ENCODE data around the gene IL1RAP.
"Not testable (repeated sequence)": the region's sequence is repeated elsewhere in the genome, so short reads cannot be mapped to it uniquely, and the experiment has no call there.

The IL1RAP gene

DNA sequence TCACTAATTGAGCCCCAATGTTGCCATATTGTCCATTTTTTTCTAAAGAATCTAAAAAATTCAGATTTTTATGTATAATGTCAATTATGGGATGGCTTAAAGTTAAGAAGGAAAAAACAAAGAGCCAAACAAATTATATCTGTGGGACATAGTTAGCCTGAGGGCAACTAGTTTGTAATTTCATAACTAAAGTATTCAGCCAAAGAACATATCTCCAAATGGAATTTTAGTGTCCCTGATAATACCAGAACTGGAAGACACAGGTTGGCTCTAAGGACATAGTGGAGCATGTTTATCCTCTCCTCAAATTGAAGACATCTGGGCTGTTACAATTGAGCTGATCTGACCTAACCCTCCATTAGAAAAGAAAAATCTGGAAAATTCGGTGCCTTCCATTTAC is 144.2 kb downstream of the IL1RAP start:
- no peak overlapping the region for H3K4me3 ChIP-seq (ENCODE audit: low read depth, low read length)
- TF ChIP-seq, protein P1, sequence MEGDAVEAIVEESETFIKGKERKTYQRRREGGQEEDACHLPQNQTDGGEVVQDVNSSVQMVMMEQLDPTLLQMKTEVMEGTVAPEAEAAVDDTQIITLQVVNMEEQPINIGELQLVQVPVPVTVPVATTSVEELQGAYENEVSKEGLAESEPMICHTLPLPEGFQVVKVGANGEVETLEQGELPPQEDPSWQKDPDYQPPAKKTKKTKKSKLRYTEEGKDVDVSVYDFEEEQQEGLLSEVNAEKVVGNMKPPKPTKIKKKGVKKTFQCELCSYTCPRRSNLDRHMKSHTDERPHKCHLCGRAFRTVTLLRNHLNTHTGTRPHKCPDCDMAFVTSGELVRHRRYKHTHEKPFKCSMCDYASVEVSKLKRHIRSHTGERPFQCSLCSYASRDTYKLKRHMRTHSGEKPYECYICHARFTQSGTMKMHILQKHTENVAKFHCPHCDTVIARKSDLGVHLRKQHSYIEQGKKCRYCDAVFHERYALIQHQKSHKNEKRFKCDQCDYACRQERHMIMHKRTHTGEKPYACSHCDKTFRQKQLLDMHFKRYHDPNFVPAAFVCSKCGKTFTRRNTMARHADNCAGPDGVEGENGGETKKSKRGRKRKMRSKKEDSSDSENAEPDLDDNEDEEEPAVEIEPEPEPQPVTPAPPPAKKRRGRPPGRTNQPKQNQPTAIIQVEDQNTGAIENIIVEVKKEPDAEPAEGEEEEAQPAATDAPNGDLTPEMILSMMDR (IDR thresholded peaks at IDR 0.05; ENCODE audit: low read depth, low read length): no peak

DNA sequence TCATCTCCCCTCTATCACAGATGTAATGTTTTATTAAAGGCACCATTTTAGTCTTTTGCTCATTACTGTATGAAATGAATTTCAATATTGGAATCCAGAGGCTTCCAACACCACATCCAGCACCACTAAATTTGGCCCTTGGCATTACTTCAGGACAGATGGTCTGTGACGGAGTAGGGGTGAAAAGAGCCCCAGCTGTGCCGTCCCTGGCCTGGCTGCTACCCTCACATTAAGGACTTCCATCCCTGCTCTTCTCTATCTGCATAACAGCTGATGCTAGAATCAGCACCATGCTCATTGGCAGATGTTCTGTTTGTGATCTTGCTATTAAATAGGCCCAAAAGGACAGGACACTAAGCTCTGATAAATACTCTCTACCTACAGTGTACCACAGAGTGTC is 152.9 kb downstream of the IL1RAP start:
- H3K4me3 ChIP-seq (ENCODE audit: low read depth, low read length): no peak overlapping the region
- TF ChIP-seq, protein P1 (IDR thresholded peaks at IDR 0.05; ENCODE audit: low read depth, low read length): no peak

DNA sequence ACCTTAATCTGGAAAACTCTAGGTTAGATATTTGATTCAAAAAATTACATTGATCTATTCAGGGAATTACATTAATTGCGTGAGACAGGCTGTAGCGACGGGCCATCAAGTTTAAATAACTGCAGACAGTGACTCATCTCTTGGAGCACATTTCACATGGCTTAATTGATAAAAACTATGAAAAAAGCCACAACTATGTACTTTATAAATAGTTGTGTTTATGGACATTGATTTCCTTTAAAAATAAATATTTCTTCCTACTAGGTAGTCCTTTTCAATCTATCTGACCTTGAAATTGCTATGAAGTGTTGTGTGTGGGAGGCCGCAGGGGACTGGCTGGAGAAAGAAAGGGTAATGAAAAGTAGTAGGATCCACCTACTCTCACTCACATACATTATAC is 157.8 kb downstream of the IL1RAP start:
- no peak overlapping the region for H3K4me3 ChIP-seq (ENCODE audit: low read depth, low read length)
- TF ChIP-seq, protein P1 (IDR thresholded peaks at IDR 0.05; ENCODE audit: low read depth, low read length): no peak

DNA sequence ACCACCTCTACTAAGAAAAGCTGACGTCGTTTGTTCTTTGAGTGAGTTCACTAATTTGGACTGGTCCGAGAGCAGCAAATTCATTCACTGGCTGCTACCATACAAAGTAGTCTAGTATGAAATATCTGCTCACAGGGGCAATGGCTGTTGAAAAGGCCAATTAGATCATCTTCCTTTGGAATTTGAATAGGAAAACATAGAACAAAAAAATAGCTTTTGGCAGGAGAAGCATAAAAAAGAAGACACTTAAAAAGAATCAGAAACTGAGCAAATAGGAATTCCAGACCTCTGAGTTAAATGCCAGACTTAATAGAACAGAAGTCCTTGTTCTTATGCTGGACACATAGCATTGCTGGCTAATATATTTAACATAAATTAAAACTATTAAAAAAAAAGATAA is 159.3 kb downstream of the IL1RAP start:
- TF ChIP-seq, protein P1 (IDR thresholded peaks at IDR 0.05; ENCODE audit: low read depth, low read length): no peak

DNA sequence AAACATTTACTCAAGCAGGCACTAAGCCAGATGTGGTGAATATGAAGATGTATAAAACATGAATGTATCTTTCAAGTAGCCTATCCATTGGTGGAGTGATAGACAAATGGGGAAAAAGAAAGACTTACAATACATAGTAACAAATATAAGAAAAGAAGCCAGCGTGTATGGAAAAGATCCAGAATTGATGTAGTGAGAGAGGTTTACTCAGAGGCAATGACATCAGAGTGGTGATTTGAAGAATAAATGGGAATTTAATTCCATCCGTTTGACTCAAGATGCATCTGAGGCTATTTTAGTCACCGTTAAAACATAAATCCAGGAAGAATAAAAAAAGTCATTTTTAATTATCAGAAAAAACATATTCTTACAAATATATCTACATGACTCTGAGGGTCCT is 162.6 kb downstream of the IL1RAP start:
- TF ChIP-seq, protein P1 (IDR thresholded peaks at IDR 0.05; ENCODE audit: low read depth, low read length): no peak
- no peak overlapping the region for H3K4me3 ChIP-seq (ENCODE audit: low read depth, low read length)

More for the DNA sequence above, 159.3 kb downstream of the IL1RAP start:
- no peak overlapping the region for H3K4me3 ChIP-seq (ENCODE audit: low read depth, low read length)

DNA sequence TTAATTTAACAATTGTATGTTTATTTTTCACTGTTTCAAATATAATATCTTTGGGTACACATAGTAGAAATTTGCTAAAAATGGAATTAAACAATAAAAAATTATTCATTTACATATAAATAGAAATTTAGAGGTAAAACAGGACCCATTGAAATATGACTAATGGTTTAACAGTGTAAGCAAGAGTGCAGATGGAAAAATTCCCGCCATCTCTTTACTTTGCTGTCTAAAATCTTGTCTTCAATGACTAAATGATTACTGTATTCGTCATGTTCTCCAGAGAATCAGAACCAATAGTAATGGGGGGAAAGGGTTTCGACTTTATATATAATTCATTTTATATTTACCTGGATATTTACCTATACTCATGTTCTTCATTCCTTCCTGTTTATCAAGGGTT is 163.1 kb downstream of the IL1RAP start:
- no peak overlapping the region for H3K4me3 ChIP-seq (ENCODE audit: low read depth, low read length)
- TF ChIP-seq, protein P1 (IDR thresholded peaks at IDR 0.05; ENCODE audit: low read depth, low read length): no peak

DNA sequence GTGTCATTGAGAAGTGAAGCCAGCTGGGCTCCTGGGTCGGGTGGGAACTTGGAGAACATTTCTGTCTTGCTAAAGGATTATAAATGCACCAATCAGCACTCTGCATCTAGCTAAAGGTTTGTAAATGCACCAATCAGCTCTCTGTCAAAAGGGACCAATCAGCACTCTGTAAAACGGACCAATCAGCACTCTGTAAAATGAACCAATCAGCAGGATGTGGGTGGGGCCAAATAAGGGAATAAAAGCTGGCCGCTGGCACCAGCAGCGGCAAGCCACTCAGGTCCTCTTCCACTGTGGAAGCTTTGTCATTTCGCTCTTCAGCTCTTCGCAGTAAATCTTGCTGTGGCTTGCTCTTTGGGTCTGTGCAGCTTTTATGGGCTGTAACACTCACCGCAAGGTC is 164.0 kb downstream of the IL1RAP start:
- not testable (repeated sequence) for H3K4me3 ChIP-seq (ENCODE audit: low read depth, low read length)

DNA sequence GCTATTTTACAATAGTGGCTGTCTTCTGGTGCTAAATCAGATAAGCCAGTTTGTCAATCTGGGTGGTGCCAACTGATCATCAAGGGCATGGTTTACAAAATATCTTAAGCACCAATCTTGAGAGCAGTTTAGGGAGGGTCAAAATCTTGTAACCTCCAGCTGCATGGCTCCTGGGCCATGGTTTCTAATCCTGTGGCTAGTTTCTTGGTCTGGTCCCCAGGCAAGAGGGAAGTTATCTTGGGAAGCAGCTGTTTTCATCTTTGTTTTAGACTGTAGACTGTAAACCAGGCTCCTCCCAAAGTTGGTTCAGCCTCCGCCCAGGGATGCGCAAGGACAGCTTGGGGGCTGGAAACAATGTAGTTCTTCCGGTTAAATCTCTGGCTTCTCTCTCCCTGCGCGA is 166.8 kb downstream of the IL1RAP start:
- TF ChIP-seq, protein P1 (IDR thresholded peaks at IDR 0.05; ENCODE audit: low read depth, low read length): no peak

More for the DNA sequence above, 166.8 kb downstream of the IL1RAP start:
- H3K4me3 ChIP-seq (ENCODE audit: low read depth, low read length): no peak overlapping the region

All from WI38 (cell line).